Fibroblast of skin of right quadriceps (primary cell): ENCODE measurements around the gene PDLIM4.
A peak's percentile ranks its signal among the peaks of the same experiment; 100 is the strongest.

Experiments used
- DNase-seq: peaks from one replicate; pipeline ENCODE4 v3.0.0-alpha.2; 2013

The PDLIM4 gene

DNA sequence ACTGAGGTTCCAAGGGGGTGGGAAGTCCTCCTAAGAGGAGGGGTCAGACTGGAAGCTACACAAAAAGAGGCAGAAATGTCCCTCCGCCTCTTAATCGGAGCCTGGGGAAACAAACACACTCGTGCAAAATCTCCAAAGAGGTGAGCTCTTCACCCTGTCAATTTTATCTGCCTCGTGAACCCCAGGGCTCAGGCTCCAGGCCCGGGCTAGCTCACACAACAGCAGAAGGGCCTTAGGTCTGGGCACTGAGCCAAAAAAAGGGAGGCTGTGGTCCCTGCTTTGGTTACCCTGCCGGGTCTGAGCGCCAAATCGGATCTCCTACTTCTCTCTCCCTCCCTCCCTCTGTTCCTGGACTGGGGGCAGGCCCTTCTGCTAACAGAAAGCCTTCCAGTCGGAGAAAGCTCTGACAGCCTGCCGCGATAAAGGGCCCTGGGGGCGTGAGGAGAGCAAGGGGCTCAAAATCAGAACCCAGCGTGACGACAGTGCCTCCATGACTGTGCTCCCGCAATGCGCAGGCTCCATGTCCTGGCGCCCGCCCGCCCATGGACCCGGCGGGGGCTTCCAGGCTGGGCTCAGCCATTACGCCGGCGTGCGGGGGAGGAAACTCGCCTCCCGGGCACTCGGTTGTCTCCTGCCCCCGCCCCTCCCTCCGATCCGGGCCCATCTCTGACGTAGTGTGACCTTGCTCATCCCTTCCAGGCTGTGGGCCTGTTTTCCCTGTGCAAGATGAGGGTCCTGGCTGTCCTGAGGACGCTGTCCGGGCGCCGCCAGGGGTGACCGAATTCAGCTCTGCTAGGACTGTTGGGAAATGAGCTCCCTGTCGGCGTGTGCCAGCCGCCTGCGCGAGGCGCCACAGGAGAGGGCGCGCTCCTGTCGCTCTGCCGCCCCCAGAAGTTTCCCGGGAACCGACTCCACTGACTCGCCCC is 35.8 kb downstream of the PDLIM4 start:
- DNase-seq = peak; percentile 90

DNA sequence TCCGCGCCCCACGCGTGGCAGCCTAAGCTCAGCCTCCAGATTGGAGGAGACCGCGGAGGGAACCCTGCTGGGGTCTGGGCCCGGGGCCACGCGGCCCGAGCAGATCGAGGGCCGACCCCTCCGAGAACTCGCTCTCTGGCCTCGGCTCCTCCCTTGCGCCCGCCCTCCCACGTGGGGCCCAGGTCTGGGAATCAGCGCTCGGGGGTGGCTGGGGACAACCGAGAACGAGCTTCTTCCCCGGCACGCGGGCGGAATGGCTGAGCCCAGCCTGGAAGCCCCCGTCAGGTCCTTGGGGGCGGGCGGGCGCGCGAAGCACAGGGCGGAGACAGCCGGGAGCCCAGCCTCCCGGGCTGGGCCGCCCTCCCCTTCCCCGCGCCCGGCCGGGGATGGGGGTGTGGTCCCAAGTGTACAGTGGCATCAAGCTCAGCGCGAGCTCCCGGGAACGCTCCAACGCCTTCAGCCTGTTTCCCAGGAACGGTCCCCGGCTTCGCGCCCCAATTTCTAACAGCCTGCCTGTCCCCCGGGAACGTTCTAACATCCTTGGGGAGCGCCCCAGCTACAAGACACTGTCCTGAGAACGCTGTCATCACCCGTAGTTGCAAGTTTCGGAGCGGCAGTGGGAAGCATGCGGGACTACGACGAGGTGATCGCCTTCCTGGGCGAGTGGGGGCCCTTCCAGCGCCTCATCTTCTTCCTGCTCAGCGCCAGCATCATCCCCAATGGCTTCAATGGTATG is 36.7 kb downstream of the PDLIM4 start, which contains the start of gene SLC22A4:
Gene SLC22A4 (plus strand): TSS at position 403 of the 736 bp plus-strand sequence. CDS start 223 bp downstream, at position 626.
- DNase-seq = peak; percentile 97

- DNase-seq = peak; percentile 86
Measured at GRCh38 chr5:132294728-132295504, 37.4 kb downstream of the PDLIM4 start.

- no peak for DNase-seq
Measured at GRCh38 chr5:132295505-132296411, 38.3 kb downstream of the PDLIM4 start.

DNA sequence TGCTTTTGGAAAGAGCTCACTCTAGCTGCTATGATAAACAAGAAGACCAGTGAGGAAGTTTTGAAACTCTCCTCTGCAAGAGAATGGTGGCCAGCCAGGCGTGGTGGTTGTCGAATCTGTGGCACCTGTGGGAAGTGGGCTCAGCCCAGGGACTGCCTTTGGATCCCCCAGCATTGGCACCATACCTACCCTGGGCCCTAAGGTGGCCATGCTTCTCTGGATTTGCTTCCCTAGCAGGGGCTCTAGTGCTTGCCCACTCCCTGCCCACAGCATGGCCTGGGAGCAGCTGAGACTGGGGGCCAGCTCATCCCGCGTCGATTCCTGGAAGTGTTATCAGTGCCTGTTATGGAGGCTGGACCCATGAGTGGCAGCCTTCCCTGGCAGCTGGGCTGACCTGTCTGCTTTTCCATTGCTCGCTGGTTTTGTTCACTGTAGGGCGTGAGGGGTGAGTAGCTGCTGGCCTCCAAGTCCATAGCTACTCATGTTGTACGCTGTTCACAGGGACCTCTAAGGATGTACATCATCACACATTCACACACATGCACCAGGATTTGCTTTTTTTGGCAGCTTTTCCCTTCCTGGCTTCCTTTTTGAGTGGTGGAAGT is 39.0 kb downstream of the PDLIM4 start:
- peak; percentile 28 for DNase-seq

- DNase-seq = no peak
Measured at GRCh38 chr5:132297211-132297940, 39.9 kb downstream of the PDLIM4 start.

- DNase-seq = no peak
Measured at GRCh38 chr5:132298298-132299212, 41.1 kb downstream of the PDLIM4 start.

- no peak for DNase-seq
Measured at GRCh38 chr5:132299917-132300316, 42.4 kb downstream of the PDLIM4 start.

- DNase-seq = no peak
Measured at GRCh38 chr5:132300577-132301343, 43.3 kb downstream of the PDLIM4 start.

GRCh38 chr5:132301344-132302271 is 44.1 kb downstream of the PDLIM4 start:
- DNase-seq = no peak

DNA sequence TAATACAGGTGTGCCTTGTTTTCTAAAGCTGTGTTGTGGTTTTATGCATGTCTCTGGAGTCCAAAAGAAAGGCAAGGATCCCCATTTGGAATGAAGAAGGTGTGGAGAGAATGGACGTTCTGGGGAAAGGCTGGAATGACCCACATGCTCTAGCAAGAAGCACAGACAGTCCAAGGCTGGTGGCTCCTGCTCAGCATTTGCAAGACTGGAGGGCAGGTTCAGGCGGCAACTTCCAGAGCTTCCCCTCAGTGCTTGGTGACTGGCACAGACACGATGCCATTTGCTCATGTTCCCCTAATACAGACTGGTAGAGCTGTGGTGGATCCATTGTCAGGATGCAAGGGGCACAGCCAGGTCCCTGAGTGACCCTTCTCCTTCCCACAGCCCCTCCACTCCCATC is 44.9 kb downstream of the PDLIM4 start:
- DNase-seq = no peak

GRCh38 chr5:132303589-132303988 is 46.1 kb downstream of the PDLIM4 start:
- no peak for DNase-seq

DNA sequence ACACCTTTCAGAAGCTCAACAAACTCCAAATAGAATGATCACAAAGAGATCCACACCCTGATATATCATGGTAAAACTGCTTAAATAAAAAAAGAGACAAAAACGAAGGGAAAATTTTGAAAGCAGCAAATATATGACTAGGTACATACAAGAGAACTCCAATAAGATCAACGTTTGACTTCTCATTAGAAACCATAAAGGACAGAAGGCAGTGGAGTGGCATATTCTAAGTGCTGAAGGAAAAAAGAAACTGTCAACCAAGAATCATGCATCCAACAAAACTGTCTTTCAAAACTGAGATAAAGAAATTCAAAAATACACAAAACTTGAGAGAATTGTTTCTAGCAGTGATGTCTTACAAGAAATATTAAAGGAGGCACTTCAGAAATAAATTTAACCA is 47.9 kb downstream of the PDLIM4 start:
- no peak for DNase-seq

DNA sequence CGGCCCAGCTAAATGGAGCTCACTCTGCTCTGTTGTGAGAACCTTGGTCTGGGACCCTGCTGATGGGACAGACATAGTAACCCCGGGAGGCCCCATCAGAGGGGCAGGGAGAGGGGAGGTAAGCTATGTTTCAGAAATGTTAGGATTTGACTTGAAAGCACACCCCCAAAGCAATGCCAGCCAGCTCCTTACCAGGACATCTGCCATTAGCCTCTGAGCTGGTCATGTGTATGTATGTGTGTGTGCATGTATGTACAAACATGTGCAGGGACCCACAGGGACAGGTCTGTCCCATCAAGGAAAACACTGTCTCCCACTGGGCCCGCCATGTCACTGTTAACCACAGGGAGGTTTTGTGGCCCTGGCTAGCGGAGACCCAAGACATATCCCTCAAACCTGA is 51.2 kb downstream of the PDLIM4 start:
- no peak for DNase-seq

DNA sequence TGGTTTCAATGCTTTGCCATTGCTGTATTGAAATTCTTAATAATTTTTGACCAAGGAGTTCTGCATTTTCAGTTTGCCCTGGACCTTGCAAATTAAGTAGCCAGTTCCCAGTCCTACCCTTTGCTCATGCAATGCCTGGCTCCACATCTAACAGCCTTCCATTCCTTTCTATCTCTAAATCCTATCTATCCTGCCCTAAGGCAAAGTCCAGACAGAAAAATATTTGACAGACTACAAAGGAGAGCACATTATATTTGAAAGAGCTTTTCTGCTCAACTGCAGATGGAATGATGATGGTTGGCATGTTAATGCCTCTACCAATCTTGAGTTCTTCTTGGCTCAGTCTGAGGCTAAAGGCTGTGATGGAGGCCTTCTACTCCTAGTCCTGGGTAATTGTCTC is 52.2 kb downstream of the PDLIM4 start:
- no peak for DNase-seq

DNA sequence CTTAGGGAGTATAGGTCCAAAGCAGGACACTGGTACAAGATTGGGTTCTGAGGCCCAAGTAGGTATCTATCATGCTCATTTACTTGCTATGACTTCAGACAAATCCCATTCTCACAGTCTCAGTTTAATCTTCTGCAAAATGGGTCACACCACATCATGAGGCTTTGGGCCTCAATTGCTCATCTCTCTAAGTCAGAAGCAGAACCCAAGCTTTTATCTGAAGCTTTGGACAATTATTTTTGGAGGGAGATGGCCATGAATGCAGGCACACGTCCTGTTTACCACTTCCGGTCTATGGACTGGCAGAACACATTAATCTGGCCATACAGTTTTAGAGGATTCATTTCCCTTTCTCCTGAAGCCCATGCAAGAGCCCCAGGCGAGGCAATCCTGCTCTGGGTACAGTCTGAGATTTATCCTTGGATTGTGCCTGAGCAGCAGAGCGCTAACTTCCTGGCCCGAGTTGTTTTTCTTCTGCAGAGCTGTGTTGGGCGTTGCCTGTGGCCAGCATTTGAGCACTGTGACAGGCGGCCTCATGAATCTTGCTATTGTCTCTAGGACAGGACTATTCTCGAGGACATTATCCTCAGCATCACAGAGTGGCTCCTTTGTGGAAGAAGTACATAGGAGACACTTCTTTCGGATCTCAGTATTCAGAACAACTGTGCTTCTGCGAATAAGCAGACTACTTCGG is 52.8 kb downstream of the PDLIM4 start:
- DNase-seq = no peak

DNA sequence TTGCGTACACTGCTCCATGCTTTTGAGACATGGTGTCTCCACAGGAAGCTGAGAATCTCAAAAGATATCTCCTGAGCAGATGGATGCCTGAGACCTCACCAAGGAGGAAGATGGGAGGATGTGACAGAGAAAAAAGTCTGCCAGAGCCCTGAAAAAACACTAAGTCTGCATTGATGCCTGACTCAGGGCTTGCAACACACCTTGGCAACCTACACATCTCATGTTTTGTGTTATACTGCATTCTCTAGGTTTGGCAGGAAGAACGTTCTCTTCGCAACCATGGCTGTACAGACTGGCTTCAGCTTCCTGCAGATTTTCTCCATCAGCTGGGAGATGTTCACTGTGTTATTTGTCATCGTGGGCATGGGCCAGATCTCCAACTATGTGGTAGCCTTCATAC is 55.9 kb downstream of the PDLIM4 start:
- peak; percentile 50 for DNase-seq
